HCT116 (cell line): Measurements from ENCODE around the gene MICU2. TPM values are rescaled to one million over a fixed set of nuclear protein-coding genes. Genes with fewer than 3 reads are reported as not detected.

ENCODE experiments used
- ATAC-seq: fragments of 200-7000 bp; cut with Tn5 transposase; 2 replicates; pipeline ENCODE4 v1.9.1; 2020; ENCODE audit warnings: mild to moderate bottlenecking, moderate library complexity
- BruUV-seq: library from RNA; stranded (reverse); fragments of 400-500 nt; replicated peaks from 2 replicates; lab custom pipeline; 2021; lab: Mats Ljungman, UMichigan
- CTCF ChIA-PET: fragments of 300-600 bp; sonication (Branson Sonifier 250); formaldehyde crosslinking; loops from one replicate; lab custom pipeline; 2021; ENCODE audit warnings: antibody characterized with exemption; lab: Charles Lee
- POLR2A ChIA-PET: fragments of 300-600, 350-600 bp; sonication (Branson Sonifier 250); formaldehyde crosslinking; loops from one replicate; lab custom pipeline; 2021; ENCODE audit warnings: antibody characterized with exemption; lab: Charles Lee
- RAD21 ChIA-PET, 2 experiments: fragments of 300-600 bp; sonication (Branson Sonifier 250); formaldehyde crosslinking; loops; one replicate each; lab custom pipeline; 2023; ENCODE audit warnings: low total read pairs in 2 of 2; ENCODE audit not compliant: uncharacterized antibody in 2 of 2, unreplicated experiment in 2 of 2, low non-redundant PET in 1 of 2; lab: Charles Lee
- DNase-seq: peaks from one replicate; pipeline ENCODE4 v3.0.0-alpha.2; 2010; ENCODE audit warnings: low read depth, low spot score
- H2AFZ ChIP-seq: fragments of 200-600 bp; shearing (Covaris generic), sonication (generic); 2 replicates; pipeline ENCODE4 v1.6.1; 2017; ENCODE audit warnings: low read depth, mixed run types, mixed read lengths, antibody characterized with exemption, low read length; ENCODE audit not compliant: poor library complexity, severe bottlenecking
- H3K27ac ChIP-seq: 2 replicates; pipeline ENCODE4 v1.5.1; 2012; ENCODE audit warnings: low read depth, low read length
- H3K27me3 ChIP-seq: fragments of 200-600 bp; sonication (generic); 2 replicates; pipeline ENCODE4 v1.6.1; 2016; ENCODE audit warnings: mixed run types, low read length, mixed read lengths; ENCODE audit not compliant: insufficient read depth
- H3K36me3 ChIP-seq, 2 experiments: fragments of 200-500 bp in 1 of 2; fragments of 200-600 bp in 1 of 2; sonication (Bioruptor generic) in 1 of 2; sonication (generic) in 1 of 2; 2 replicates each; pipeline versions ENCODE4 v1.5.1 to v1.6.1; 2014 to 2016; ENCODE audit warnings: low read length in 2 of 2, inconsistent platforms in 1 of 2, mixed read lengths in 1 of 2, mixed run types in 1 of 2; ENCODE audit not compliant: insufficient read depth in 2 of 2, control insufficient read depth in 1 of 2
- H3K4me1 ChIP-seq, 2 experiments: fragments of 200-600 bp in 1 of 2; sonication (generic) in 1 of 2; 2 replicates each; pipeline versions ENCODE4 v1.5.1 to v1.6.1; 2012 to 2017; ENCODE audit warnings: low read length in 2 of 2, inconsistent platforms in 1 of 2, mild to moderate bottlenecking in 1 of 2, mixed read lengths in 1 of 2, mixed run types in 1 of 2, moderate library complexity in 1 of 2; ENCODE audit not compliant: insufficient read depth in 2 of 2, control insufficient read depth in 1 of 2
- H3K4me2 ChIP-seq: fragments of 200-600 bp; sonication (generic); 2 replicates; pipeline ENCODE4 v1.6.1; 2017; ENCODE audit warnings: mixed run types, low read length, mixed read lengths
- H3K4me3 ChIP-seq, 2 experiments: fragments of 200-600 bp in 1 of 2; sonication (generic) in 1 of 2; replicated peaks in 1 of 2; 2 replicates each; pipeline ENCODE4 v1.5.1; 2011 to 2016; ENCODE audit warnings: low read length in 2 of 2, control low read depth in 1 of 2, low read depth in 1 of 2, mild to moderate bottlenecking in 1 of 2, mixed read lengths in 1 of 2, mixed run types in 1 of 2
- H3K79me2 ChIP-seq: fragments of 200-600 bp; sonication (generic); 2 replicates; pipeline ENCODE4 v1.6.1; 2017; ENCODE audit warnings: mild to moderate bottlenecking, mixed run types, low read length, moderate library complexity, mixed read lengths; ENCODE audit not compliant: insufficient read depth
- H3K9ac ChIP-seq: fragments of 200-600 bp; sonication (generic); 2 replicates; pipeline ENCODE4 v1.6.1; 2016; ENCODE audit warnings: low read length, mixed read lengths
- H3K9me2 ChIP-seq: fragments of 200-600 bp; sonication (generic), shearing (Covaris generic); 2 replicates; pipeline ENCODE4 v1.6.1; 2017; ENCODE audit warnings: mixed run types, mild to moderate bottlenecking, moderate library complexity; ENCODE audit not compliant: insufficient read depth
- H3K9me3 ChIP-seq, 2 experiments: fragments of 200-500 bp in 1 of 2; fragments of 200-600 bp in 1 of 2; sonication (Bioruptor generic) in 1 of 2; sonication (generic) in 1 of 2; 2 replicates each; pipeline ENCODE4 v1.6.1; 2014 to 2017; ENCODE audit warnings: low read length in 2 of 2, mixed read lengths in 2 of 2, inconsistent platforms in 1 of 2, low read depth in 1 of 2, mild to moderate bottlenecking in 1 of 2, mixed run types in 1 of 2, moderate library complexity in 1 of 2; ENCODE audit not compliant: control insufficient read depth in 1 of 2, insufficient read depth in 1 of 2
- H4K20me1 ChIP-seq: fragments of 200-600 bp; sonication (generic), shearing (Covaris generic); 2 replicates; pipeline ENCODE4 v1.6.1; 2017; ENCODE audit warnings: mixed run types, mild to moderate bottlenecking, moderate library complexity; ENCODE audit not compliant: insufficient read depth
- EGR1 ChIP-seq: IDR thresholded peaks from 2 replicates; pipeline ENCODE4 v1.6.1; 2012; ENCODE audit warnings: low read depth
- EZH2 ChIP-seq: fragments of 200-600 bp; sonication (generic); IDR thresholded peaks from 2 replicates; pipeline ENCODE4 v1.6.1; 2017; ENCODE audit warnings: antibody characterized with exemption, mixed run types
- EZH2phosphoT487 ChIP-seq: fragments of 200-600 bp; IDR thresholded peaks from 2 replicates; pipeline ENCODE4 v1.6.1; 2018; ENCODE audit warnings: antibody characterized with exemption, borderline replicate concordance
- POLR2AphosphoS5 ChIP-seq: IDR thresholded peaks from 2 replicates; pipeline ENCODE4 v1.6.1; 2011; ENCODE audit warnings: mild to moderate bottlenecking, low read depth, low read length, moderate library complexity
- RAD21 ChIP-seq: IDR thresholded peaks from 2 replicates; pipeline ENCODE4 v1.6.1; 2012; ENCODE audit warnings: low read depth, mild to moderate bottlenecking
- SIN3A ChIP-seq: IDR thresholded peaks from 2 replicates; pipeline ENCODE4 v1.6.1; 2012; ENCODE audit warnings: low read depth
- SP1 ChIP-seq: IDR thresholded peaks from 2 replicates; pipeline ENCODE4 v1.6.1; 2012; ENCODE audit warnings: low read depth
- SRF ChIP-seq: IDR thresholded peaks from 2 replicates; pipeline ENCODE4 v1.6.1; 2012; ENCODE audit warnings: low read depth
- YY1 ChIP-seq: IDR thresholded peaks from 2 replicates; pipeline ENCODE4 v1.6.1; 2011; ENCODE audit warnings: low read length, low read depth, moderate library complexity, mild to moderate bottlenecking; ENCODE audit not compliant: insufficient replicate concordance; ENCODE audit errors: extremely low read depth
- ZNF274 ChIP-seq: fragments of 200-500 bp; sonication (Bioruptor generic); IDR thresholded peaks from 2 replicates; pipeline ENCODE4 v1.6.1; 2014; ENCODE audit warnings: mild to moderate bottlenecking, low read depth, low read length, inconsistent platforms
- intact Hi-C: fragments of 100-400 bp; cut with micrococcal nuclease; formaldehyde crosslinking; loops from 2 replicates; pipeline ENCODE4 v1.10.0; 2022
- total RNA-seq: library from RNA; stranded (reverse); gene quantifications from one replicate; pipeline ENCODE4 v1.2.1, GENCODE V29; 2021; ENCODE audit not compliant: unreplicated experiment
- TF ChIP-seq, protein P1 (sequence below): IDR thresholded peaks from 2 replicates; pipeline ENCODE4 v1.6.1; 2012
- TF ChIP-seq, protein P2 (sequence below): IDR thresholded peaks from 2 replicates; pipeline ENCODE4 v1.6.1; 2012
- TF ChIP-seq, protein P3 (sequence below), 3 experiments: fragments of 200-600 bp in 1 of 3; sonication (generic) in 1 of 3; IDR thresholded peaks in 2 of 3; conservative IDR thresholded peaks in 1 of 3; 2 replicates each; pipeline ENCODE4 v1.5.1; 2012 to 2017; ENCODE audit warnings: low read depth in 2 of 3, low read length in 2 of 3, antibody characterized with exemption in 1 of 3, borderline replicate concordance in 1 of 3, control low read depth in 1 of 3, mild to moderate bottlenecking in 1 of 3, mixed read lengths in 1 of 3, mixed run types in 1 of 3, moderate library complexity in 1 of 3; ENCODE audit not compliant: insufficient read depth in 1 of 3

MICU2 gene
- total RNA-seq, 1 experiment from 2014 or later: 41.0 TPM

DNA sequence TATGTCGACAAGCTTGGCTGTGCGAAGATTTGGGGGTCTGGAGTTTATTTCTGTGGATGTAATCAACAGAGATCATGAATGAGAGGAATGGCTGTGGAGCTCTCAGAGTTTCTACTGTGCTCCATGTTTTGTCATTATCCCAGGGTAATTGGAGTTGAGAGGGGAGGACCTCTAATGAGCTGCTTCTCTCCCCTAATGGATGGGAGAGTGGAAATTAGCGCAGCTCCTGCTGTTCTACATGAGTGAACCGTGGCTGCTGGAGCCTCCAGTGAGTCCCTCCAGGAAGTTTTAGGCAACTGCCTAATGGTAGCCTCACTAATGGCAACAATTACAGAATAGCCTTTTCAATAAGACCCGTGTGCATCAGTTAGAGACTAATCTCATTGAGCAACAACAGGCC, 35.6 kb upstream of the MICU2 start:
- no TSS peak for BruUV-seq
- Histone ChIP-seq H3K4me1 (peaks cover 17 to 20% of the 10 kb centered on the region in 2 experiments), H3K27ac (no peak overlapping the region), H3K9ac (no peak overlapping the region), H3K36me3 (no peaks in the 10 kb centered on the region), H3K27me3 (no peaks in the 10 kb centered on the region), H3K79me2 (no peaks in the 10 kb centered on the region), H3K4me2 (no peak overlapping the region), H4K20me1 (no peaks in the 10 kb centered on the region), H3K4me3 (no peak overlapping the region), H3K9me2 (no peaks in the 10 kb centered on the region), H3K9me3 (no peaks in the 10 kb centered on the region)
- RAD21 ChIA-PET: no interaction called here
- CTCF ChIA-PET: interaction anchor here (1.1 kb wide), 1 partner anchor 14 kb away, joined by 3 read pairs; no protein-coding TSS in a partner anchor
- DNase-seq (no peak), ATAC-seq (no peak)
- POLR2A ChIA-PET: no interaction called here
- TF ChIP-seq YY1: no peak
- no peak for TF ChIP-seq EZH2
- TF ChIP-seq SIN3A: no peak
- TF ChIP-seq EZH2phosphoT487: no peak
- no peak for TF ChIP-seq SP1
- TF ChIP-seq, protein P1, sequence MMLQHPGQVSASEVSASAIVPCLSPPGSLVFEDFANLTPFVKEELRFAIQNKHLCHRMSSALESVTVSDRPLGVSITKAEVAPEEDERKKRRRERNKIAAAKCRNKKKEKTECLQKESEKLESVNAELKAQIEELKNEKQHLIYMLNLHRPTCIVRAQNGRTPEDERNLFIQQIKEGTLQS: no peak
- TF ChIP-seq, all 23 proteins: peak for 0
- intact Hi-C loops: loop anchor here (2.0 to 10.0 kb wide), 7 partner anchors 31 to 1153 kb away; partner anchors contain the start of gene FGF9
- no peak overlapping the region for H2AFZ ChIP-seq

DNA sequence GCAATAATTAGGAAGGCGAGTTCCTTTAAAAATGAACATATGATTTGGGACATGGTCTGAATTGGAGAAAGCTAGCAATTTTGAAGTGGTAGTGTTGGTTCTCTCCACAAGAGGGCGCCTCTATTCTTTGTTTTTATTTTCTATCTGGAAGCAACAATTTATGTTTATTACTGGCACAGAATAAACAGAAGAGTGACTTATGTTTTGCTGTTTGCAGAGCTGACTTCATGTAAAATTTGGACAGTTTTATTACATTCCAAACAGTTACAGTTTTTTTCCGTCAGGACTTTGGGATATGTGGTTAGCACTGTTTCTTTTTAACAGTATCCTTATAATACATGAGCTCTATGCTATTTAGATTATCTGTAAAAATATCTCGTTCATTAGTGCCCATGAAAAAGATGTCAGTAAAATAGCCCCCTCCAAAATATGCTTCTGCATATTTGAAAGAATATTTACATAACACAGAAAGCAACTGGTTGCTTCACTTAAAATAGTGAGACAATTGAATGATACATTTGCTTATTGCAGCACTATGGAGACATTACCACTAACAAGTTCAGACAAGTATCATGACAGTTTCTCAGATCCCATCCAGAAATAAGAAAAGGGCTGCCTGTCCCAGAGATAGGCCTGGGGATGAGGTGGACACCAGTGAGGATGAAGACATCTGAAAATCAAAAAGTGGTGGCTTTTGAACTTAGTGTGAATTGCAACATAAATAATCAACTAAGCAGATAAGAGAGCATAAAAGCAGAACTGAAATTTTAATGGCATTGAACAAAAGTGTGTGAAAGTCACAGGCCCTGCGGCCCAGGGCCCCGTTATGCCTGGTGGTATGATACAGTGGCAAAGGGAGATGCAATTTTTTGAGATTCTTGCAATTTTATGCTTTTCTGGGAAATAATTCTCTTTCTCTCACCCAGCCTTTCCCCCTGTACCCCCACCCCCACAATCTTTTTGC, 34.6 kb upstream of the MICU2 start:
- TF ChIP-seq YY1 (no peak), RAD21 (peak; percentile 62), SRF (no peak), EZH2 (no peak), SP1 (no peak), POLR2AphosphoS5 (no peak), EGR1 (no peak), ZNF274 (no peak)
- TF ChIP-seq, protein P2, sequence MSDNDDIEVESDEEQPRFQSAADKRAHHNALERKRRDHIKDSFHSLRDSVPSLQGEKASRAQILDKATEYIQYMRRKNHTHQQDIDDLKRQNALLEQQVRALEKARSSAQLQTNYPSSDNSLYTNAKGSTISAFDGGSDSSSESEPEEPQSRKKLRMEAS: no peak
- TF ChIP-seq, protein P1: no peak
- TF ChIP-seq, protein P3, sequence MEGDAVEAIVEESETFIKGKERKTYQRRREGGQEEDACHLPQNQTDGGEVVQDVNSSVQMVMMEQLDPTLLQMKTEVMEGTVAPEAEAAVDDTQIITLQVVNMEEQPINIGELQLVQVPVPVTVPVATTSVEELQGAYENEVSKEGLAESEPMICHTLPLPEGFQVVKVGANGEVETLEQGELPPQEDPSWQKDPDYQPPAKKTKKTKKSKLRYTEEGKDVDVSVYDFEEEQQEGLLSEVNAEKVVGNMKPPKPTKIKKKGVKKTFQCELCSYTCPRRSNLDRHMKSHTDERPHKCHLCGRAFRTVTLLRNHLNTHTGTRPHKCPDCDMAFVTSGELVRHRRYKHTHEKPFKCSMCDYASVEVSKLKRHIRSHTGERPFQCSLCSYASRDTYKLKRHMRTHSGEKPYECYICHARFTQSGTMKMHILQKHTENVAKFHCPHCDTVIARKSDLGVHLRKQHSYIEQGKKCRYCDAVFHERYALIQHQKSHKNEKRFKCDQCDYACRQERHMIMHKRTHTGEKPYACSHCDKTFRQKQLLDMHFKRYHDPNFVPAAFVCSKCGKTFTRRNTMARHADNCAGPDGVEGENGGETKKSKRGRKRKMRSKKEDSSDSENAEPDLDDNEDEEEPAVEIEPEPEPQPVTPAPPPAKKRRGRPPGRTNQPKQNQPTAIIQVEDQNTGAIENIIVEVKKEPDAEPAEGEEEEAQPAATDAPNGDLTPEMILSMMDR (IDR thresholded peaks at IDR 0.05 in 2 of 3, conservative IDR thresholded peaks at IDR 0.05 in 1 of 3; ENCODE audit: borderline replicate concordance in 1 of 3, insufficient read depth in 1 of 3, low read depth in 2 of 3, low read length in 2 of 3): peak; percentile 37 to 89 (median 60); a peak in 5 of 6 replicates
- H3K4me1 ChIP-seq: peaks cover 17 to 20% of the 10 kb centered on the region in 2 experiments
- ChIA-PET RAD21 (interaction anchor here in 1 of 2 experiments (1.0 to 1.6 kb wide), 2 partner anchors 31 to 1157 kb away, joined by 4 to 6 read pairs; no protein-coding TSS in a partner anchor), POLR2A (interaction anchor here (1.0 to 1.5 kb wide), 3 partner anchors 11 to 1159 kb away, joined by 3 to 4 read pairs (median 4); no protein-coding TSS in a partner anchor), CTCF (interaction anchor here (0.6 to 2.3 kb wide), 27 partner anchors 8 to 1157 kb away, joined by 3 to 14 read pairs (median 6); partner anchors contain the start of genes FGF9 and MICU2)
- H3K9ac ChIP-seq: no peak overlapping the region
- ATAC-seq: no peak
- intact Hi-C loops: loop anchor here (2.0 to 10.0 kb wide), 7 partner anchors 32 to 1154 kb away; partner anchors contain the start of gene FGF9
- no peak overlapping the region; the same call in 1 of the 2 replicates for H3K27ac ChIP-seq
- no TSS peak for BruUV-seq
- no peaks in the 10 kb centered on the region for H3K79me2 ChIP-seq
- H4K20me1 ChIP-seq: no peaks in the 10 kb centered on the region
- no peaks in the 10 kb centered on the region for H3K9me2 ChIP-seq
- H3K4me2 ChIP-seq: peak overlapping the region; percentile 64
- no peaks in the 10 kb centered on the region for H3K36me3 ChIP-seq
- H3K27me3 ChIP-seq: no peaks in the 10 kb centered on the region
- peak overlapping the region; percentile 26 for H2AFZ ChIP-seq
- H3K4me3 ChIP-seq: no peak overlapping the region
- H3K9me3 ChIP-seq: no peaks in the 10 kb centered on the region
- no peak for DNase-seq
